GM21528 (cell line): ENCODE data around the gene STYXL1.

Experiments used
- ATAC-seq: cut with Tn5 transposase; IDR thresholded peaks from one replicate; pipeline ENCODE4 v1.9.1; 2021; ENCODE audit warnings: mild to moderate bottlenecking, moderate library complexity; ENCODE audit not compliant: unreplicated experiment, low FRiP score

The STYXL1 gene

GRCh38 chr7:75982306-75983064, 65.3 kb downstream of the STYXL1 start:
- ATAC-seq = no peak

GRCh38 chr7:75981453-75982305, 66.1 kb downstream of the STYXL1 start:
- ATAC-seq = no peak

GRCh38 chr7:75981203-75981452, 66.7 kb downstream of the STYXL1 start:
- ATAC-seq = no peak

- no peak for ATAC-seq
These were observed 67.2 kb downstream of the STYXL1 start for GRCh38 chr7:75980430-75981202.

GRCh38 chr7:75979759-75980429, 67.9 kb downstream of the STYXL1 start:
- no peak for ATAC-seq

- ATAC-seq = no peak
These were observed 70.1 kb downstream of the STYXL1 start for GRCh38 chr7:75977743-75978142.

GRCh38 chr7:75971961-75972763, 75.6 kb downstream of the STYXL1 start:
- ATAC-seq = no peak

GRCh38 chr7:75971309-75971960, 76.4 kb downstream of the STYXL1 start:
- ATAC-seq = no peak

- no peak for ATAC-seq
These were observed 77.9 kb downstream of the STYXL1 start for GRCh38 chr7:75969704-75970498.

GRCh38 chr7:75969182-75969581, 78.6 kb downstream of the STYXL1 start:
- no peak for ATAC-seq

GRCh38 chr7:75968561-75969001, 79.2 kb downstream of the STYXL1 start:
- ATAC-seq = no peak

- ATAC-seq = no peak
These were observed 79.8 kb downstream of the STYXL1 start for GRCh38 chr7:75968012-75968411.

GRCh38 chr7:75967487-75967997, 80.3 kb downstream of the STYXL1 start:
- ATAC-seq = no peak

- no peak for ATAC-seq
These were observed 80.7 kb downstream of the STYXL1 start for GRCh38 chr7:75967055-75967454.

GRCh38 chr7:75966190-75966961, 81.4 kb downstream of the STYXL1 start:
- ATAC-seq = no peak

- no peak for ATAC-seq
These were observed 82.2 kb downstream of the STYXL1 start for GRCh38 chr7:75965617-75966016.

GRCh38 chr7:75963381-75963995, 84.3 kb downstream of the STYXL1 start:
- ATAC-seq = no peak
